HL-60 (cell line): ENCODE measurements around the gene CHD5.

ENCODE experiments used
- DNase-seq, 2 experiments: peaks; one replicate each; pipeline ENCODE4 v3.0.0-alpha.2; 2010 to 2020; ENCODE audit warnings: low read depth in 1 of 2, low spot score in 1 of 2
- H3K27ac ChIP-seq: fragments of 250-450 bp; sonication (Bioruptor Pico); replicated peaks from 2 replicates; pipeline ENCODE4 v1.5.1; 2020; ENCODE audit warnings: mild to moderate bottlenecking, moderate library complexity
- H3K27me3 ChIP-seq: fragments of 250-450 bp; sonication (Bioruptor Pico); 2 replicates; pipeline ENCODE4 v1.5.1; 2021; ENCODE audit warnings: mild to moderate bottlenecking, moderate library complexity; ENCODE audit not compliant: insufficient read depth, poor library complexity, severe bottlenecking
- H3K4me3 ChIP-seq: replicated peaks from 2 replicates; pipeline ENCODE4 v1.5.1; 2011; ENCODE audit warnings: mild to moderate bottlenecking, control low read depth, low read length; ENCODE audit not compliant: insufficient read depth
- CTCF ChIP-seq: IDR thresholded peaks from one replicate; pipeline ENCODE4 v1.5.1; 2011; ENCODE audit warnings: low read length, control low read depth, inconsistent platforms; ENCODE audit not compliant: insufficient read depth
- GABPA ChIP-seq: IDR thresholded peaks from 2 replicates; pipeline ENCODE4 v1.6.1; 2012; ENCODE audit warnings: low read depth
- POLR2AphosphoS5 ChIP-seq: IDR thresholded peaks from 2 replicates; pipeline ENCODE4 v1.6.1; 2012; ENCODE audit warnings: low read depth
- SPI1 ChIP-seq: IDR thresholded peaks from 2 replicates; pipeline ENCODE4 v1.6.1; 2012; ENCODE audit warnings: low read depth, mild to moderate bottlenecking, borderline replicate concordance
- TF ChIP-seq, protein P1 (sequence below): IDR thresholded peaks from 2 replicates; pipeline ENCODE4 v1.6.1; 2012; ENCODE audit warnings: low read depth; ENCODE audit not compliant: insufficient replicate concordance

CHD5 gene

GRCh38 chr1:6057170-6057845 is 122.8 kb downstream of the CHD5 start:
- H3K4me3 ChIP-seq: no peak overlapping the region
- TF ChIP-seq, protein P1, sequence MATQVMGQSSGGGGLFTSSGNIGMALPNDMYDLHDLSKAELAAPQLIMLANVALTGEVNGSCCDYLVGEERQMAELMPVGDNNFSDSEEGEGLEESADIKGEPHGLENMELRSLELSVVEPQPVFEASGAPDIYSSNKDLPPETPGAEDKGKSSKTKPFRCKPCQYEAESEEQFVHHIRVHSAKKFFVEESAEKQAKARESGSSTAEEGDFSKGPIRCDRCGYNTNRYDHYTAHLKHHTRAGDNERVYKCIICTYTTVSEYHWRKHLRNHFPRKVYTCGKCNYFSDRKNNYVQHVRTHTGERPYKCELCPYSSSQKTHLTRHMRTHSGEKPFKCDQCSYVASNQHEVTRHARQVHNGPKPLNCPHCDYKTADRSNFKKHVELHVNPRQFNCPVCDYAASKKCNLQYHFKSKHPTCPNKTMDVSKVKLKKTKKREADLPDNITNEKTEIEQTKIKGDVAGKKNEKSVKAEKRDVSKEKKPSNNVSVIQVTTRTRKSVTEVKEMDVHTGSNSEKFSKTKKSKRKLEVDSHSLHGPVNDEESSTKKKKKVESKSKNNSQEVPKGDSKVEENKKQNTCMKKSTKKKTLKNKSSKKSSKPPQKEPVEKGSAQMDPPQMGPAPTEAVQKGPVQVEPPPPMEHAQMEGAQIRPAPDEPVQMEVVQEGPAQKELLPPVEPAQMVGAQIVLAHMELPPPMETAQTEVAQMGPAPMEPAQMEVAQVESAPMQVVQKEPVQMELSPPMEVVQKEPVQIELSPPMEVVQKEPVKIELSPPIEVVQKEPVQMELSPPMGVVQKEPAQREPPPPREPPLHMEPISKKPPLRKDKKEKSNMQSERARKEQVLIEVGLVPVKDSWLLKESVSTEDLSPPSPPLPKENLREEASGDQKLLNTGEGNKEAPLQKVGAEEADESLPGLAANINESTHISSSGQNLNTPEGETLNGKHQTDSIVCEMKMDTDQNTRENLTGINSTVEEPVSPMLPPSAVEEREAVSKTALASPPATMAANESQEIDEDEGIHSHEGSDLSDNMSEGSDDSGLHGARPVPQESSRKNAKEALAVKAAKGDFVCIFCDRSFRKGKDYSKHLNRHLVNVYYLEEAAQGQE: no peak
- TF ChIP-seq POLR2AphosphoS5 (no peak), CTCF (no peak), SPI1 (no peak), GABPA (no peak)
- H3K27me3 ChIP-seq: no peaks in the 10 kb centered on the region
- H3K27ac ChIP-seq: no peak overlapping the region
- no peak for DNase-seq

DNA sequence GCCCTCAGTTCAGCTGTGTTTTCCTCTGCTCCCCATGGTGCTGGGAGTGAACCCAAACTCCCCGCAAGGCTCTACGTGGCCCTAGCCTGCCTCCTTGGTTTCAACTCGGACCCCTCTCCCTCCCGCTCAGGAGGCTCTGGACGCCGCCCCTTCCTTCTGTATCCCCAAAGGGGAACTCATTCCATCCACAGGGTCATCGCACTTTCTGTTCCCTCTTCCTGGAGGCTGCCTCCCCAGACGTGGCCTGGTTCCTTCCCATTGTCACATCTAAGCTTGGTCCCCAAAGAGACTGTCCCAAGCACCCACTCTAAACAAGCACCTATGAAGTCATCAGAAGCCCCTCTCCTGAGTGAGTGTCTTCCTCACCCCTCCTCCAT is 123.6 kb downstream of the CHD5 start:
- no peak overlapping the region for H3K27ac ChIP-seq
- no peaks in the 10 kb centered on the region for H3K27me3 ChIP-seq
- TF ChIP-seq POLR2AphosphoS5: no peak
- TF ChIP-seq SPI1: no peak
- no peak overlapping the region for H3K4me3 ChIP-seq
- DNase-seq: no peak

GRCh38 chr1:6054596-6054995 is 125.5 kb downstream of the CHD5 start:
- H3K27ac ChIP-seq: no peak overlapping the region
- H3K4me3 ChIP-seq: no peak overlapping the region
- no peak for TF ChIP-seq CTCF
- no peak for TF ChIP-seq POLR2AphosphoS5
- TF ChIP-seq GABPA: no peak
- TF ChIP-seq, protein P1: no peak
- no peak for TF ChIP-seq SPI1
- no peaks in the 10 kb centered on the region for H3K27me3 ChIP-seq
- DNase-seq: no peak

GRCh38 chr1:6053206-6053546 is 126.9 kb downstream of the CHD5 start:
- DNase-seq: no peak

More at GRCh38 chr1:6053206-6053546, 126.9 kb downstream of the CHD5 start:
- Histone ChIP-seq H3K27me3 (no peaks in the 10 kb centered on the region), H3K27ac (no peak overlapping the region), H3K4me3 (no peak overlapping the region)
- TF ChIP-seq POLR2AphosphoS5 (peak; percentile 2; the same call in 1 of the 2 replicates), SPI1 (no peak)
- TF ChIP-seq, protein P1: no peak
